MM.1S (cell line): ENCODE measurements around the gene RAMAC.

Source experiments
- CTCF ChIP-seq: fragments of 300-600 bp; sonication (generic); IDR thresholded peaks from 2 replicates; pipeline ENCODE4 v1.5.1; 2016; ENCODE audit warnings: antibody characterized with exemption, low read length, mixed read lengths
- EZH2 ChIP-seq: fragments of 300-600 bp; sonication (generic); optimal IDR thresholded peaks from 2 replicates; pipeline ENCODE3; 2017; ENCODE audit warnings: low read depth, mild to moderate bottlenecking, antibody characterized with exemption, low read length, mixed read lengths
- EZH2phosphoT487 ChIP-seq: fragments of 300-600 bp; sonication (generic); IDR thresholded peaks from 2 replicates; pipeline ENCODE4 v1.6.1; 2018; ENCODE audit warnings: antibody characterized with exemption, low read length

GRCh38 chr15:82937712-82938058 is 48.3 kb upstream of the RAMAC start:
- TF ChIP-seq CTCF = no peak
- no peak for TF ChIP-seq EZH2phosphoT487
- TF ChIP-seq EZH2 = no peak
